Mammary epithelial cell (primary cell): ENCODE results near the gene GPR61.

Experiments used
- CTCF ChIP-seq, 2 donors: IDR thresholded peaks in 1 of 2; conservative IDR thresholded peaks in 1 of 2; 2 replicates each; pipeline ENCODE4 v1.5.1; 2011 to 2012; ENCODE audit warnings: inconsistent platforms in 2 of 2, low read length in 2 of 2, mild to moderate bottlenecking in 2 of 2, control low read depth in 1 of 2, low read depth in 1 of 2; ENCODE audit not compliant: insufficient read depth in 1 of 2; ENCODE audit errors: extremely low read depth in 1 of 2
- EZH2 ChIP-seq: IDR thresholded peaks from 2 replicates; pipeline ENCODE4 v1.6.1; 2012; ENCODE audit warnings: low read length, inconsistent platforms, borderline replicate concordance

- TF ChIP-seq CTCF (conservative IDR thresholded peaks at IDR 0.05 in 1 of 2, IDR thresholded peaks at IDR 0.05 in 1 of 2; ENCODE audit: extremely low read depth in 1 of 2, insufficient read depth in 1 of 2, low read depth in 1 of 2, low read length in 2 of 2) (no peak), EZH2 (no peak)
These were observed 11.0 kb upstream of the GPR61 start for GRCh38 chr1:109528712-109529111.
